CD4-positive, alpha-beta T cell (primary cell): ENCODE data around the gene CNNM3. TPM values are rescaled to one million over a fixed set of nuclear protein-coding genes. Genes with fewer than 3 reads are reported as not detected.

ENCODE experiments used
- ATAC-seq: fragments of 200-7000 bp; cut with Tn5 transposase; one replicate; pipeline ENCODE4 v1.10.0; 2022; ENCODE audit warnings: mild to moderate bottlenecking; ENCODE audit not compliant: poor library complexity
- CTCF ChIA-PET: fragments of 350-600 bp; sonication (Branson Sonifier 250); formaldehyde crosslinking; loops from one replicate; lab custom pipeline; 2021; ENCODE audit warnings: antibody characterized with exemption, inconsistent platforms; lab: Charles Lee
- POLR2A ChIA-PET: fragments of 350-600 bp; sonication (Branson Sonifier 250); formaldehyde crosslinking; loops from one replicate; lab custom pipeline; 2021; ENCODE audit warnings: antibody characterized with exemption, inconsistent platforms; lab: Charles Lee
- DNase-seq, 14 experiments: peaks; one replicate each; pipeline ENCODE4 v3.0.0-alpha.2; 2013 to 2020; ENCODE audit warnings: mixed read lengths in 2 of 14
- H3K27ac ChIP-seq, 2 donors: one replicate each; pipeline versions ENCODE4 v1.5.1 to v1.7.0; 2013; ENCODE audit warnings: low read length in 2 of 2, low read depth in 1 of 2, mild to moderate bottlenecking in 1 of 2
- H3K27me3 ChIP-seq, 2 experiments: 1 replicate in 1 of 2; 2 replicates in 1 of 2; pipeline versions ENCODE4 v1.6.1 to v1.7.0; 2013; ENCODE audit warnings: low read length in 2 of 2, control low read depth in 1 of 2, mild to moderate bottlenecking in 1 of 2, moderate library complexity in 1 of 2; ENCODE audit not compliant: insufficient read depth in 2 of 2, control insufficient read depth in 1 of 2
- H3K36me3 ChIP-seq: one replicate; pipeline ENCODE4 v1.6.1; 2013; ENCODE audit warnings: low read length, control low read depth; ENCODE audit not compliant: insufficient read depth
- H3K4me1 ChIP-seq: one replicate; pipeline ENCODE4 v1.6.1; 2013; ENCODE audit warnings: low read length, control low read depth; ENCODE audit not compliant: insufficient read depth
- H3K4me3 ChIP-seq: one replicate; pipeline ENCODE4 v1.5.1; 2013; ENCODE audit warnings: mild to moderate bottlenecking, low read length, moderate library complexity
- H3K9me3 ChIP-seq, 2 experiments: 1 replicate in 1 of 2; 2 replicates in 1 of 2; pipeline versions ENCODE4 v1.6.1 to v1.7.0; 2013; ENCODE audit warnings: low read length in 2 of 2, mild to moderate bottlenecking in 2 of 2, control low read depth in 1 of 2, moderate library complexity in 1 of 2; ENCODE audit not compliant: control insufficient read depth in 1 of 2, insufficient read depth in 1 of 2
- H3K27ac Mint-ChIP-seq: one replicate; pipeline ENCODE4 v1.8.0; 2020; ENCODE audit warnings: mixed read lengths
- H3K27me3 Mint-ChIP-seq: one replicate; pipeline ENCODE4 v1.8.0; 2021; ENCODE audit warnings: mixed read lengths
- H3K36me3 Mint-ChIP-seq: one replicate; pipeline ENCODE4 v1.8.0; 2021; ENCODE audit warnings: low read depth, mixed read lengths
- H3K4me1 Mint-ChIP-seq: one replicate; pipeline ENCODE4 v1.8.0; 2021; ENCODE audit warnings: low read depth, mixed read lengths
- H3K4me3 Mint-ChIP-seq: one replicate; pipeline ENCODE4 v1.8.0; 2020; ENCODE audit warnings: mild to moderate bottlenecking, mixed read lengths
- H3K9me3 Mint-ChIP-seq: one replicate; pipeline ENCODE4 v1.8.0; 2020; ENCODE audit warnings: mixed read lengths
- CTCF ChIP-seq: fragments of 200-600 bp; IDR thresholded peaks from one replicate; pipeline ENCODE4 v1.8.0; 2022; ENCODE audit warnings: antibody characterized with exemption, mild to moderate bottlenecking
- intact Hi-C, 2 experiments: fragments of 100-400 bp; cut with DNase I in 1 of 2; cut with micrococcal nuclease in 1 of 2; formaldehyde crosslinking; loops; one replicate each; pipeline versions ENCODE4 v1.15.1 to v1.9.0; 2023 to 2025; cut with DNase I, micrococcal nuclease
- total RNA-seq, 174 experiments: library from RNA in 2 of 174; stranded (reverse) in 2 of 174; gene quantifications; one replicate each; pipeline ENCODE4 v1.2.3 and lab custom pipeline; 2021 to 2026

CNNM3 gene
- total RNA-seq, 2 experiments from 2014 or later, result 48.7 to 53.5 TPM

- Mint-ChIP-seq H3K27ac (no peak overlapping the region), H3K4me3 (no peak overlapping the region), H3K4me1 (peaks cover 44% of the 10 kb centered on the region), H3K9me3 (no peaks in the 10 kb centered on the region), H3K27me3 (no peaks in the 10 kb centered on the region), H3K36me3 (peaks cover 77% of the 10 kb centered on the region)
- ChIA-PET CTCF (no interaction called here), POLR2A (interaction anchor here (1.1 kb wide), 1 partner anchor 17 kb away, joined by 4 read pairs; no protein-coding TSS in a partner anchor)
- TF ChIP-seq CTCF, result no peak
- Histone ChIP-seq H3K4me1 (peaks cover 41% of the 10 kb centered on the region), H3K4me3 (no peak overlapping the region), H3K9me3 (no peaks in the 10 kb centered on the region), H3K36me3 (peaks cover 65% of the 10 kb centered on the region), H3K27me3 (no peaks in the 10 kb centered on the region), H3K27ac (no peak overlapping the region)
- ATAC-seq (no peak), DNase-seq (no peak)
- intact Hi-C loops, result no loop called here
These were observed 7.1 kb downstream of the CNNM3 start for GRCh38 chr2:96823198-96823597.

DNA sequence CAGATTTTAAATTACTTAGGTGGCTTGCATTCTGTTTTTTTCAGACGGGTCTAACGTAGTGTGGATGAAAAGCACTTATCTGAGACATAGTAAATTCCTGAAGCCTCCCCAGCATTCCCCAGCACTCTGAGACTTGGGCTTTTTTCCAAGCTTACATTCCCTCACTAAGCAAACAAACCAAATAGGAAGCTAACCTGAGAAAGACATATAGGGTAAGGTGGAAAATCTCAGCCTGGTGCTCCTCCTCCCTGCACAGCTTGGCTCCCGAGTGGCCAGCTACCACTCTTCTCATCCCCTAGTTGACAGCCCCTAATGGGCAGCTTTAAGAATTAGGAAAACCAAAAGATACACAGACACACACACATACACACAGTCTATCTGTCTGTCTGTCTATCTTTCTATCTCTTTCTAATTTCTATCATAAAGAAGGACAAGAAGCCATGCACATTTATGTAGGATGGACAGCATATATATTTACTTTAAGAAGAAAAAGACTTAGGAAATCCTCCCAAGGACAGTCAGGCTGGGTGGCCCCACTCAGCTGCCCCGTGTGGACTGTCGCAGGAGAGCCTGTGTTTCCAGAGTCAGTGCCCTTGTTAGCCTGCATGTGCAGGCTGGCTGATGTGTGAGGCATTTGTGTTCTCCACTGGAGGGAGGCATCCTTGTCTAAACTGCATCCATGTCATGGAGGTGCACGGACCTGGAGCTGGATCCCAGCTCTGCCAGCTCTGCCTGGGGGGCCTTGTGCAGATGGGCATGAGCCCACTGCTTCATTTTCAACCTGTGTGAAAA, 8.2 kb downstream of the CNNM3 start:
- H3K36me3 ChIP-seq, result peaks cover 70% of the 10 kb centered on the region
- H3K4me3 Mint-ChIP-seq, result no peak overlapping the region
- TF ChIP-seq CTCF, result no peak
- ChIA-PET CTCF (no interaction called here), POLR2A (no interaction called here)
- ATAC-seq (no peak), DNase-seq (no peak)
- H3K27me3 ChIP-seq, result no peaks in the 10 kb centered on the region
- H3K27me3 Mint-ChIP-seq, result no peaks in the 10 kb centered on the region
- intact Hi-C loops, result no loop called here
- H3K27ac ChIP-seq, result no peak overlapping the region
- peaks cover 76% of the 10 kb centered on the region for H3K36me3 Mint-ChIP-seq
- no peaks in the 10 kb centered on the region for H3K9me3 ChIP-seq
- peaks cover 33% of the 10 kb centered on the region for H3K4me1 Mint-ChIP-seq
- H3K27ac Mint-ChIP-seq, result no peak overlapping the region
- H3K4me1 ChIP-seq, result peaks cover 30% of the 10 kb centered on the region
- no peaks in the 10 kb centered on the region for H3K9me3 Mint-ChIP-seq
- no peak overlapping the region for H3K4me3 ChIP-seq

GRCh38 chr2:96825057-96825456, 9.0 kb downstream of the CNNM3 start:
- H3K36me3 Mint-ChIP-seq, result peaks cover 76% of the 10 kb centered on the region
- peaks cover 76% of the 10 kb centered on the region for H3K36me3 ChIP-seq
- TF ChIP-seq CTCF, result no peak

More at GRCh38 chr2:96825057-96825456, 9.0 kb downstream of the CNNM3 start:
- Histone ChIP-seq H3K27me3 (no peaks in the 10 kb centered on the region), H3K9me3 (no peaks in the 10 kb centered on the region), H3K27ac (no peak overlapping the region), H3K4me3 (no peak overlapping the region), H3K4me1 (peaks cover 22% of the 10 kb centered on the region)
- CTCF ChIA-PET, result no interaction called here
- intact Hi-C loops, result no loop called here
- DNase-seq, result no peak
- Mint-ChIP-seq H3K4me1 (peaks cover 26% of the 10 kb centered on the region), H3K27me3 (no peaks in the 10 kb centered on the region), H3K27ac (no peak overlapping the region), H3K9me3 (no peaks in the 10 kb centered on the region), H3K4me3 (no peak overlapping the region)
- ATAC-seq, result no peak
- POLR2A ChIA-PET, result no interaction called here
